ENCODE measurements around the gene MORN4. TPM values are rescaled to one million over a fixed set of nuclear protein-coding genes. Genes with fewer than 3 reads are reported as not detected.
A peak's percentile ranks its signal among the peaks of the same experiment; 100 is the strongest.

The MORN4 gene
- total RNA-seq, 1 donor from 2014 or later = 17.7 TPM

- DNase-seq (ENCODE audit: low spot score) = no peak
- intact Hi-C loops (cut with DNase I) = no loop called here
These were observed 31.8 kb downstream of the MORN4 start for GRCh38 chr10:97601268-97602215.

GRCh38 chr10:97600616-97601015, 32.7 kb downstream of the MORN4 start:
- no peak for DNase-seq (ENCODE audit: low spot score)

GRCh38 chr10:97599272-97599619, 34.1 kb downstream of the MORN4 start:
- intact Hi-C loops (cut with DNase I) = no loop called here
- DNase-seq (ENCODE audit: low spot score) = no peak

More at GRCh38 chr10:97600616-97601015, 32.7 kb downstream of the MORN4 start:
- intact Hi-C loops (cut with DNase I) = no loop called here

GRCh38 chr10:97598407-97599271, 34.7 kb downstream of the MORN4 start:
- intact Hi-C loops (cut with DNase I) = no loop called here
- no peak for DNase-seq (ENCODE audit: low spot score)

- DNase-seq (ENCODE audit: low spot score) = peak; percentile 3
- intact Hi-C loops (cut with DNase I) = no loop called here
These were observed 35.5 kb downstream of the MORN4 start for GRCh38 chr10:97597778-97598177.

- peak; percentile 75 for DNase-seq (ENCODE audit: low spot score)
These were observed 36.9 kb downstream of the MORN4 start for GRCh38 chr10:97596101-97597082.

GRCh38 chr10:97593421-97593820, 39.9 kb downstream of the MORN4 start:
- DNase-seq (ENCODE audit: low spot score) = no peak

More at GRCh38 chr10:97596101-97597082, 36.9 kb downstream of the MORN4 start:
- intact Hi-C loops (cut with DNase I) = loop anchor here (1.0 kb wide), 1 partner anchor 22 kb away; no protein-coding TSS in a partner anchor

GRCh38 chr10:97590748-97591495, 42.4 kb downstream of the MORN4 start:
- intact Hi-C loops (cut with DNase I) = no loop called here
- DNase-seq (ENCODE audit: low spot score) = no peak

More at GRCh38 chr10:97593421-97593820, 39.9 kb downstream of the MORN4 start:
- intact Hi-C loops (cut with DNase I) = no loop called here

GRCh38 chr10:97590082-97590747, 43.1 kb downstream of the MORN4 start:
- no peak for DNase-seq (ENCODE audit: low spot score)
- intact Hi-C loops (cut with DNase I) = no loop called here

GRCh38 chr10:97589479-97589878, 43.8 kb downstream of the MORN4 start, which contains the start of gene C10orf62:
C10orf62 (plus strand) TSS chr10:97589721; CDS start chr10:97589898, 177 bp downstream.
- intact Hi-C loops (cut with DNase I) = no loop called here
- no peak for DNase-seq (ENCODE audit: low spot score)

- peak; percentile 43 for DNase-seq (ENCODE audit: low spot score)
- intact Hi-C loops (cut with DNase I) = no loop called here
These were observed 46.1 kb downstream of the MORN4 start for GRCh38 chr10:97587183-97587582.

- DNase-seq (ENCODE audit: low spot score) = no peak
- intact Hi-C loops (cut with DNase I) = no loop called here
These were observed 47.9 kb downstream of the MORN4 start for GRCh38 chr10:97585439-97585811.

- intact Hi-C loops (cut with DNase I) = no loop called here
- peak; percentile 58 for DNase-seq (ENCODE audit: low spot score)
These were observed 48.4 kb downstream of the MORN4 start for GRCh38 chr10:97584798-97585438.

GRCh38 chr10:97584060-97584797, 49.1 kb downstream of the MORN4 start, which contains the start of gene HOGA1:
HOGA1 (plus strand) TSS chr10:97584389; CDS start chr10:97584704, 315 bp downstream.
- intact Hi-C loops (cut with DNase I) = no loop called here
- peak; percentile 92 for DNase-seq (ENCODE audit: low spot score)

GRCh38 chr10:97583476-97583875, 49.8 kb downstream of the MORN4 start:
- intact Hi-C loops (cut with DNase I) = no loop called here
- no peak for DNase-seq (ENCODE audit: low spot score)

- intact Hi-C loops (cut with DNase I) = no loop called here
These were observed 51.1 kb downstream of the MORN4 start for GRCh38 chr10:97582169-97582568.

More at GRCh38 chr10:97582169-97582568, 51.1 kb downstream of the MORN4 start:
- no peak for DNase-seq (ENCODE audit: low spot score)
